Fibroblast of the aortic adventitia (primary cell): ENCODE measurements around the gene GARIN3. TPM values are rescaled to one million over a fixed set of nuclear protein-coding genes. Genes with fewer than 3 reads are reported as not detected.
"Not testable (repeated sequence)": the region's sequence is repeated elsewhere in the genome, so short reads cannot be mapped to it uniquely, and the experiment has no call there.

Source experiments
- DNase-seq: peaks from one replicate; pipeline ENCODE4 v3.0.0-alpha.2; 2010; ENCODE audit warnings: low read depth
- H3K4me3 ChIP-seq: 2 replicates; pipeline ENCODE4 v1.5.1; 2011; ENCODE audit warnings: low read depth, mild to moderate bottlenecking, control low read depth, low read length, moderate library complexity
- total RNA-seq: library from RNA; depleted of rRNA; stranded (reverse); fragments of >200 nt; gene quantifications from 2 replicates; pipeline ENCODE4 v1.2.3, GENCODE V29; 2012; ENCODE audit warnings: low replicate concordance
- TF ChIP-seq, protein P1 (sequence below): IDR thresholded peaks from 2 replicates; pipeline ENCODE4 v1.5.1; 2011; ENCODE audit warnings: mild to moderate bottlenecking, low read length, control low read depth, inconsistent platforms; ENCODE audit not compliant: insufficient read depth

The GARIN3 gene
- total RNA-seq, result not detected in 2 replicates

DNA sequence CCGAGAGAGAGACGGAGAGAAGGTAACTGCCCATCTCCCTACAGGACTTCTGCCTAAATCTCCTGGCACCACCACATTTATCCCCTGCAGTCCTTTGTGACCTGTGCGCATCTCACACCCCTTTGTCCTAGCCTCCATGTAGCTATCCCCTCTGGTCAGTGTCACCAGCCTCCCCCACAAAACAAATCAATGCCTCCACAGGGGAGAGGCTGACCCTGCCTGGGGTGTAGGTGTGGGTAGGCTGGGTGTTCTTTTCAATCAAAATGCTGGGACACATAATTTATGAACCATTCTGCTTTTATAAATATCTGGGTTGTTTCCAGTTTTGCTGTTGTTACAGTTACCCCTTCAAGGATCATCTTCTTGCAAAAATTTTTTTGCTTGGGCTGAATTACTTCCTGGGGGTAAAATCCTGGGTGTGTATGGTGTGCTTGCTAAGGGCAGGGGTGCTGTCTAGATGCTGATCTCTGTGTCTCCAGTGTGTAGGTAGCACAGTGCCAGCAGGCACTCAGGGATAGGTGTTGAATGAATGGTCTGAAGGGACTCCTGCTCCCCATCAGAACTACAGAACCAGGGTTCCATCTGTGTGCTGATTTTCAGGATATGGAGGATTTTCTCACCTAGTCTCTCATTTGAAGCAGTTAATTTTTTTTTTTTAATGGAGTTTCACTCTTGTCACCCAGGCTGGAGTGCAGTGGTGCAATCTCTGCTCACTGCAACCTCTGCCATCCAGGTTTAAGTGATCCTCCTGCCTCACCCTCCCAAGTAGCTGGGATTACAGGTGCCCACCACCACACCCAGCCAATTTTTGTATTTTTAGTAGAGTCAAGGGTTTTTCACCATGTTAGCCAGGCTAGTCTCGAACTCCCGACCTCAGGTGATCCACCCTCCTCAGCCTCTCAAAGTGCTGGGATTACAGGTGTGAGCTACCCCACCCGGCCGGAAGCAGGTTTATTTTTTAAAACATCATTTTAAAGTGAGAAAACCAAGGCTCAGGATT, at the start of gene GARIN3:
Gene GARIN3, minus strand, starts transcription at position 51 of the 1,000 bp plus-strand sequence. CDS start 96 bp downstream, outside the sequence.
- TF ChIP-seq, protein P1, sequence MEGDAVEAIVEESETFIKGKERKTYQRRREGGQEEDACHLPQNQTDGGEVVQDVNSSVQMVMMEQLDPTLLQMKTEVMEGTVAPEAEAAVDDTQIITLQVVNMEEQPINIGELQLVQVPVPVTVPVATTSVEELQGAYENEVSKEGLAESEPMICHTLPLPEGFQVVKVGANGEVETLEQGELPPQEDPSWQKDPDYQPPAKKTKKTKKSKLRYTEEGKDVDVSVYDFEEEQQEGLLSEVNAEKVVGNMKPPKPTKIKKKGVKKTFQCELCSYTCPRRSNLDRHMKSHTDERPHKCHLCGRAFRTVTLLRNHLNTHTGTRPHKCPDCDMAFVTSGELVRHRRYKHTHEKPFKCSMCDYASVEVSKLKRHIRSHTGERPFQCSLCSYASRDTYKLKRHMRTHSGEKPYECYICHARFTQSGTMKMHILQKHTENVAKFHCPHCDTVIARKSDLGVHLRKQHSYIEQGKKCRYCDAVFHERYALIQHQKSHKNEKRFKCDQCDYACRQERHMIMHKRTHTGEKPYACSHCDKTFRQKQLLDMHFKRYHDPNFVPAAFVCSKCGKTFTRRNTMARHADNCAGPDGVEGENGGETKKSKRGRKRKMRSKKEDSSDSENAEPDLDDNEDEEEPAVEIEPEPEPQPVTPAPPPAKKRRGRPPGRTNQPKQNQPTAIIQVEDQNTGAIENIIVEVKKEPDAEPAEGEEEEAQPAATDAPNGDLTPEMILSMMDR, result no peak
- H3K4me3 ChIP-seq, result no peak within 1 kb of the TSS
- DNase-seq, result no peak

DNA sequence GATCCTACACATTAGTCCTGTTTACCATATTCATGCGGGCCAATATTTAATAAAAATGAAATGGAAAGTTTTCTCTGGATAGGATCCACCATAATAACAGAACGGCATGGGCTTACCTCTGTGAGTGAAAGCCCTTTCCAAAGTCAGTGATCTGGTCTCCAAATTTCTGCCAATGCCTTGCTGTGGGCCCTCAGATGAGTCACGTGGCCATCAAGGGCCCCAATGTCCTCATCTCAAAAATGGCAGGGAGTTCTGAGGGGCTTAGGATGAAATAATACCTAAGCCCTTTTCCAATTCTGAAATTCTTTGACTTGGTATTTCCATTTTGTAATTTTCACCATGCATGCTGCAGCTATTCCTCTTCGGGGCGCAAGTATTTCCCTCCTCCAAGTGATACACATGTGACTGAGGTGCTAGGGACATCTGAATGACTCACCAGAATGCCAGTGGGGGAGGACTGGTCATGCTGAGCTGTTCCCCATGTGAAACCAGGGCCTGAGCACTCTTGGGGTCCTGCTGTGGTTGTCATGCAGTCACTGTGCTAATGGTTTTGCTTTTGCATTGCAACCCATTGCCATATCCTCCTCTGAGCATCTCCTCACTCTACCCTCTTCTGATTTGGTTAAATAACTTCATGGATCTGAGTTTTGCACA, 49.6 kb upstream of the GARIN3 start:
- TF ChIP-seq, protein P1, result no peak
- no peak for DNase-seq
- no peak overlapping the region for H3K4me3 ChIP-seq

DNA sequence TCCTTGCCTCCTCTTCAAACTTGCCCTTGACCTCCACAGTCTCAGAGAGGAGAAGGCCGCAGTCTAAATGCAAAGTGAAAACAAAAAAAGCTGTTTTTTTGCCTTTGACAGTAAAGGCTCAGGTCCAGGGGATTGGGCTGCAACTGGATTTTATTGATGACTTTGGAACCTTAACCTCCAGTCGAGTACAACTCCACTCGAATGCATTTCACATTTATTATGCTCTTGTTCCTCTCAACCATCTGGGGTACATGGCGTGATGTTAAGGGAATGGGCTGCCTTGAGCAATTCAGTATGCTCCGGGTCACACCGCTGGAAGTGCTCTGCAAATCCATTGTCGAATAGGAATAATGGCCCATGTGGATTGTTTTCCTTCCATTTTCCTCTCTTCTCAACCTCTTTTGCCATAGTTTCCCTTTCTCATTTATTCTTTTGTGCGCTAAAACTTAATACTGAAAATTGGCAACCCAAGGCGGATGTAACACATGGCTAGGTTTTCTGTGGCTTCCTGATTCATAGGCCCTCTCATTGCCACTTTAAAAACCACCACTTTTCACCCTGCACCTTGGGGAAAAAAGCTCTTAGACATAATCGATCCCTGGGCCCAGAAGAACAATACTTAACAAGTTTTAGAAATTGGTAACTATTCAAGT, 48.9 kb upstream of the GARIN3 start:
- TF ChIP-seq, protein P1, result no peak
- DNase-seq, result no peak
- no peak overlapping the region for H3K4me3 ChIP-seq

DNA sequence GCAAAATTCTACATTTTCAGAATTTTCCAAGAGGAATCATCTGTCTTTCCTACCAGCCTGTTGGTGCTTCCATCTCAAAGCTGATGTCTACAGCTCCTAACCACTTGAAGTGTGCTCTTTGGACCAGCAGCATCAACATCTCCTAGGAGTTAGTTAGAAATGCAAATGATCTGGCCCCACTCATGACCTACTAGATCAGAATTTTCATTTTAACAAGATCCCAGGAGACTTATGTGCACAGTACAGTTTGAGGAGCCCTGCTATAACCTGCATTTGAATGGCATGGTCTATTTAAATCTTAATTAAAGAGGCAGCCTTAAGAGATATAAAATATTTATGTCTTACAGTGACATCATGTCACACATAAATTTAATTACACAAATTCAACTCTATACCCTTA, 48.4 kb upstream of the GARIN3 start:
- DNase-seq, result no peak
- no peak overlapping the region for H3K4me3 ChIP-seq
- TF ChIP-seq, protein P1, result no peak

DNA sequence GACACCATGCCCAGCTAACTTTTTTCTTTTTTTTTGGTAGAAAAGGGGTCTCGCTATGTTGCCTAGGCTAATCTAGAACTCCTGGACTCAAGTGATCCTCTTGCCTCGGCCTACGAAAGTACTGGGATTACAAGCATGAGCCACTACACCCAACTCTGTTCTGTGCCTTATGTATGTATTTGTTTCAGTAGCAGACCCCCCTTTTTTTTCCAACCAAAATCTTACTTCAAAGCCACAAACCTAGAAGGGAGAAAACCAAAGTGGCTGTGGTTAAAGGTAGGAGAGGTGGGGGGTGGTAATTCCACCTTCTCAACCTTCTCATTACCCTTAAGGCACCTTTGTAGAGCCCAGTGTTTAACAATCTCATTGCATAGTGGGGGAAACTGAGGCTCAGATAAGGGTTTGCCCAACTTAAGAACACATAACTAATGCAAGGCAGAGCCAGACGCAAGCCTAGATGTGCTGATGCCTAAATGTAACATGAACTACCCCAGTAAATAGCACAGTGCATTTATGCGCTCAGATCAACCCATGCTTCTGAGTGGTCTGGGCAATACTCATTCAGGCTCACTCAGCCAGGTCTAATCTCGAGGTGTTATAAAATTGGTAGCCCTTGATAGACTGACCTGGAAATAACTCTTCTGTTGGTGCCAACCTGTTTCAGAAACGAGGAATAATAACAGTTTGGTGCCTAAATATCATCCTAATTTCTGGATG, 47.6 kb upstream of the GARIN3 start:
- H3K4me3 ChIP-seq, result no peak overlapping the region
- TF ChIP-seq, protein P1, result no peak
- no peak for DNase-seq

DNA sequence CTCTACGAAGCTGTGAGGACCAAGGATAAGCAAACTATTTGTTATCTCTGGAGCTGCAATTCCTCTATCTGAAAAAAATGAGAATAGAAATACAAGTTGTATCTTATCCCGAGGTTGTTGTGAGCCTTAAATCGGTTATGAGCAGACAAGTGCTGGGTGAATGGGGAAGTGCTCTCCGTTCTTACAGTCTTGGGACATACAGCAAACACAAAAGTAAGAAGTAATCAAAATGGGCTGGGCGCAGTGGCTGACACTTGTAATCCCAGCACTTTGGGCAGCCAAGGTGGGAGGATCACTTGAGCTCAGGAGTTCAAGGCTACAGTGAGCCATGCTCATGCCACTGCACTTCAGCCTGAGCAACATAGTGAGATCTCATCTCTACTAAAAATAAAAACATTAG, 46.2 kb upstream of the GARIN3 start:
- TF ChIP-seq, protein P1, result no peak
- H3K4me3 ChIP-seq, result no peak overlapping the region
- no peak for DNase-seq

DNA sequence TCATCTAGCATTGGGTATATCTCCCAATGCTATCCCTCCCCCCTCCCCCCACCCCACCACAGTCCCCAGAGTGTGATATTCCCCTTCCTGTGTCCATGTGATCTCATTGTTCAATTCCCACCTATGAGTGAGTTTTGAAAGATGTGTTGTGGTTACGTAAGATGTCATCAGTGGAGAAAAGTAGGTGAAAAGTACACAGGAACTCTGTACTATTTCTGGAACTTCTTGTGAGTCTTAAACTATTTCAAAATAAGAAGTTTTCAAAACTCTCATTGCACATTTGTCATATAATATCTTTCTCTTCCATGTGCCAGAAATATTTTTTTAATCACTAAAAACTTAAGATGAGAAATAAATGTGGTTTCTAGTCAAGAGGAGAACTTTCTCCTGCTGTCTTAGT, 44.6 kb upstream of the GARIN3 start:
- DNase-seq, H3K4me3 ChIP-seq: not testable (repeated sequence)
